HEK293 (cell line): ENCODE measurements around the gene UAP1.
A peak's percentile ranks its signal among the peaks of the same experiment; 100 is the strongest.

Experiments
- CTCF ChIA-PET: fragments of 350-600 bp; formaldehyde crosslinking; extraction: SDS; loops from one replicate; lab custom pipeline; 2021; ENCODE audit warnings: antibody characterized with exemption; lab: Yijun Ruan, JAX
- POLR2A ChIA-PET: fragments of 300-600 bp; formaldehyde crosslinking; extraction: SDS; loops from one replicate; lab custom pipeline; 2020; ENCODE audit warnings: antibody characterized with exemption, inconsistent platforms; lab: Yijun Ruan, JAX
- H3K27ac ChIP-seq: fragments of 200-500 bp; sonication (Bioruptor generic); 2 replicates; pipeline ENCODE4 v1.5.1; 2014; ENCODE audit warnings: low read depth, low read length, control low read depth, inconsistent platforms; ENCODE audit errors: extremely low read depth
- H3K36me3 ChIP-seq, 2 experiments: fragments of 200-500 bp in 1 of 2; sonication (Bioruptor generic) in 1 of 2; 1 replicate in 1 of 2; 2 replicates in 1 of 2; pipeline ENCODE4 v1.5.1; 2014 to 2017; ENCODE audit warnings: inconsistent platforms in 2 of 2, low read length in 2 of 2; ENCODE audit not compliant: control insufficient read depth in 2 of 2, insufficient read depth in 1 of 2
- H3K4me1 ChIP-seq: fragments of 200-500 bp; sonication (Bioruptor generic); 2 replicates; pipeline ENCODE4 v1.5.1; 2014; ENCODE audit warnings: mild to moderate bottlenecking, low read length, inconsistent platforms; ENCODE audit not compliant: control insufficient read depth, insufficient read depth
- H3K4me3 ChIP-seq: 2 replicates; pipeline ENCODE4 v1.5.1; 2011; ENCODE audit warnings: low read depth, mild to moderate bottlenecking, control low read depth, low read length, moderate library complexity
- H3K9me3 ChIP-seq: fragments of 200-500 bp; sonication (Bioruptor generic); 2 replicates; pipeline ENCODE4 v1.5.1; 2014; ENCODE audit warnings: low read depth, low read length, inconsistent platforms; ENCODE audit not compliant: control insufficient read depth, insufficient read depth
- BCL11A ChIP-seq: fragments of 450-650 bp; formaldehyde crosslinking; IDR thresholded peaks from 2 replicates; pipeline ENCODE4 v1.5.1; 2016; ENCODE audit warnings: low read depth, missing biosample characterization, missing genetic modification characterization
- HOXC10 ChIP-seq: sonication (generic); formaldehyde crosslinking; IDR thresholded peaks from 2 replicates; pipeline ENCODE4 v1.8.1; 2023; ENCODE audit warnings: mild to moderate bottlenecking, missing genetic modification reagents
- IKZF3 ChIP-seq: fragments of 450-650 bp; IDR thresholded peaks from 2 replicates; pipeline ENCODE4 v1.5.0; 2018; ENCODE audit warnings: missing biosample characterization, mild to moderate bottlenecking, missing genetic modification characterization, moderate library complexity
- KLF1 ChIP-seq: fragments of 450-650 bp; formaldehyde crosslinking; IDR thresholded peaks from 2 replicates; pipeline ENCODE4 v1.5.1; 2016; ENCODE audit warnings: missing biosample characterization, missing genetic modification characterization
- KLF16 ChIP-seq: fragments of 450-650 bp; formaldehyde crosslinking; IDR thresholded peaks from 2 replicates; pipeline ENCODE4 v1.5.1; 2017; ENCODE audit warnings: missing biosample characterization, missing genetic modification characterization
- SALL2 ChIP-seq: fragments of 450-650 bp; formaldehyde crosslinking; IDR thresholded peaks from 2 replicates; pipeline ENCODE4 v1.5.0; 2017; ENCODE audit warnings: missing biosample characterization, mild to moderate bottlenecking, missing genetic modification characterization, borderline replicate concordance
- SETDB1 ChIP-seq: IDR thresholded peaks from one replicate; pipeline ENCODE4 v1.6.1; 2017; ENCODE audit warnings: mild to moderate bottlenecking, low read length, moderate library complexity, mixed read lengths; ENCODE audit not compliant: insufficient read length
- YY1 ChIP-seq: fragments of 450-650 bp; formaldehyde crosslinking; IDR thresholded peaks from 2 replicates; pipeline ENCODE4 v1.5.1; 2018; ENCODE audit warnings: missing biosample characterization, missing genetic modification characterization
- YY2 ChIP-seq: fragments of 450-650 bp; formaldehyde crosslinking; IDR thresholded peaks from 2 replicates; pipeline ENCODE4 v1.5.1; 2016; ENCODE audit warnings: missing biosample characterization, missing genetic modification characterization
- ZBTB1 ChIP-seq: fragments of 450-650 bp; formaldehyde crosslinking; IDR thresholded peaks from 2 replicates; pipeline ENCODE4 v1.5.1; 2016; ENCODE audit warnings: missing biosample characterization, missing genetic modification characterization
- ZNF114 ChIP-seq: fragments of 450-650 bp; formaldehyde crosslinking; IDR thresholded peaks from 2 replicates; pipeline ENCODE4 v1.5.0; 2017; ENCODE audit warnings: missing biosample characterization, missing genetic modification characterization
- ZNF248 ChIP-seq: fragments of 450-650 bp; formaldehyde crosslinking; IDR thresholded peaks from 2 replicates; pipeline ENCODE4 v1.5.1; 2017; ENCODE audit warnings: missing biosample characterization, missing genetic modification characterization
- ZNF266 ChIP-seq: fragments of 450-650 bp; formaldehyde crosslinking; IDR thresholded peaks from 2 replicates; pipeline ENCODE4 v1.5.1; 2016; ENCODE audit warnings: missing biosample characterization, missing genetic modification characterization, low read depth
- ZNF292 ChIP-seq: fragments of 450-650 bp; formaldehyde crosslinking; IDR thresholded peaks from 2 replicates; pipeline ENCODE4 v1.5.1; 2016; ENCODE audit warnings: low read depth, missing biosample characterization, missing genetic modification characterization, borderline replicate concordance
- ZNF362 ChIP-seq: fragments of 450-650 bp; formaldehyde crosslinking; IDR thresholded peaks from 2 replicates; pipeline ENCODE4 v1.5.1; 2016; ENCODE audit warnings: missing biosample characterization, missing genetic modification characterization
- ZNF510 ChIP-seq: fragments of 450-650 bp; formaldehyde crosslinking; IDR thresholded peaks from 2 replicates; pipeline ENCODE4 v1.5.1; 2018; ENCODE audit warnings: mild to moderate bottlenecking, missing genetic modification characterization, missing biosample characterization; ENCODE audit not compliant: insufficient replicate concordance
- ZNF548 ChIP-seq: fragments of 450-650 bp; formaldehyde crosslinking; IDR thresholded peaks from 2 replicates; pipeline ENCODE4 v1.5.1; 2016; ENCODE audit warnings: missing biosample characterization, missing genetic modification characterization
- ZNF560 ChIP-seq: fragments of 450-650 bp; formaldehyde crosslinking; IDR thresholded peaks from 2 replicates; pipeline ENCODE4 v1.5.1; 2017; ENCODE audit warnings: missing biosample characterization, missing genetic modification characterization, borderline replicate concordance
- ZNF600 ChIP-seq: fragments of 450-650 bp; formaldehyde crosslinking; IDR thresholded peaks from 2 replicates; pipeline ENCODE4 v1.5.1; 2016; ENCODE audit warnings: missing biosample characterization, missing genetic modification characterization
- ZNF660 ChIP-seq: fragments of 450-650 bp; IDR thresholded peaks from 2 replicates; pipeline ENCODE4 v1.5.1; 2018; ENCODE audit warnings: missing biosample characterization, mild to moderate bottlenecking, missing genetic modification characterization
- ZNF664 ChIP-seq: fragments of 450-650 bp; formaldehyde crosslinking; IDR thresholded peaks from 2 replicates; pipeline ENCODE4 v1.5.1; 2016; ENCODE audit warnings: missing biosample characterization, missing genetic modification characterization
- ZNF768 ChIP-seq: fragments of 450-650 bp; formaldehyde crosslinking; IDR thresholded peaks from 2 replicates; pipeline ENCODE4 v1.5.1; 2018; ENCODE audit warnings: missing biosample characterization, mild to moderate bottlenecking, missing genetic modification characterization
- ZNF792 ChIP-seq: fragments of 450-650 bp; formaldehyde crosslinking; IDR thresholded peaks from 2 replicates; pipeline ENCODE4 v1.5.1; 2016; ENCODE audit warnings: missing biosample characterization, missing genetic modification characterization
- TF ChIP-seq, protein P1 (sequence below): fragments of 450-650 bp; formaldehyde crosslinking; IDR thresholded peaks from 2 replicates; pipeline ENCODE4 v1.5.1; 2016; ENCODE audit warnings: missing biosample characterization, missing genetic modification characterization
- TF ChIP-seq, protein P2 (sequence below): fragments of 450-650 bp; formaldehyde crosslinking; IDR thresholded peaks from 2 replicates; pipeline ENCODE4 v1.5.1; 2016; ENCODE audit warnings: missing biosample characterization, missing genetic modification characterization

UAP1 gene

GRCh38 chr1:162543228-162543627 lies 18.3 kb upstream of the UAP1 start:
- POLR2A ChIA-PET: no interaction called here
- CTCF ChIA-PET: interaction anchor here (0.5 kb wide), 1 partner anchor 24 kb away, joined by 4 read pairs; no protein-coding TSS in a partner anchor
- Histone ChIP-seq H3K9me3 (no peaks in the 10 kb centered on the region), H3K4me1 (no peaks in the 10 kb centered on the region), H3K27ac (no peak overlapping the region), H3K4me3 (no peak overlapping the region)
- peak; percentile 90 for TF ChIP-seq SETDB1
- TF ChIP-seq YY1 (tag by site-specific recombination): no peak
- TF ChIP-seq ZNF664: no peak
- TF ChIP-seq ZNF660 (tag by site-specific recombination): no peak
- TF ChIP-seq KLF1 (tag by site-specific recombination): no peak
- TF ChIP-seq SALL2 (tag by site-specific recombination): no peak
- TF ChIP-seq, all 188 proteins: peak for 1
- H3K36me3 ChIP-seq: no peaks in the 10 kb centered on the region

DNA sequence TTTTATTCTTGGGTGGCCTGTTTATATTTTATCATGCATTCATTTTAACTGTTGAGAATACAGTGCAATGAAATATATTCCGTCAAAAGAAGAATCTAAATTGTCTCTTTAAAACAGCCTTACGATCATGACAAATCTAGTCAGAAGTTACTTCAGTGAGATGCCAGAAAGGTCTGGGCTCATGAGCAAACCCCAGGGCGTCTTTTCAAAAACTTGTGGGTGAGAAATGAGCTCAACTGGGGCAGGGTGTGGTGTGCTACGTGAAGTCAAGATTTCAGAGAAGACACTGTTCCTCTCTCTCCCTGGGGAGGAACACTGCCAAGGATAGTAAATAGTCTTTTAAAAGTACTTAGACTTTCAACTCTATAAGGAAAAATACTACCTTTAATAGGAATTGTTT lies 13.4 kb upstream of the UAP1 start:
- Histone ChIP-seq H3K27ac (no peak overlapping the region), H3K4me1 (no peaks in the 10 kb centered on the region), H3K4me3 (no peak overlapping the region), H3K36me3 (no peaks in the 10 kb centered on the region), H3K9me3 (no peaks in the 10 kb centered on the region)
- ChIA-PET POLR2A (no interaction called here), CTCF (no interaction called here)
- TF ChIP-seq KLF16 (tag by site-specific recombination) (no peak), YY2 (tag by site-specific recombination) (no peak), ZNF114 (no peak), ZNF248 (tag by site-specific recombination) (no peak), ZBTB1 (tag by site-specific recombination) (no peak), IKZF3 (tag by site-specific recombination) (no peak), HOXC10 (CRISPR knock-in tag) (no peak), ZNF600 (no peak), ZNF768 (tag by site-specific recombination) (no peak), BCL11A (tag by site-specific recombination) (no peak), ZNF560 (tag by site-specific recombination) (no peak), ZNF548 (tag by site-specific recombination) (no peak), ZNF266 (no peak), ZNF292 (no peak), ZNF362 (no peak), ZNF792 (no peak), ZNF510 (tag by site-specific recombination) (no peak)
- TF ChIP-seq, protein P1, sequence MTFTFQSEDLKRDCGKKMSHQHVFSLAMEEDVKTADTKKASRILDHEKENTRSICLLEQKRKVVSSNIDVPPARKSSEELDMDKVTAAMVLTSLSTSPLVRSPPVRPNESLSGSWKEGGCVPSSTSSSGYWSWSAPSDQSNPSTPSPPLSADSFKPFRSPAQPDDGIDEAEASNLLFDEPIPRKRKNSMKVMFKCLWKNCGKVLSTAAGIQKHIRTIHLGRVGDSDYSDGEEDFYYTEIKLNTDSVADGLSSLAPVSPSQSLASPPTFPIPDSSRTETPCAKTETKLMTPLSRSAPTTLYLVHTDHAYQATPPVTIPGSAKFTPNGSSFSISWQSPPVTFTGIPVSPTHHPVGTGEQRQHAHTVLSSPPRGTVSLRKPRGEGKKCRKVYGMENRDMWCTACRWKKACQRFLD: no peak
- TF ChIP-seq, protein P2, sequence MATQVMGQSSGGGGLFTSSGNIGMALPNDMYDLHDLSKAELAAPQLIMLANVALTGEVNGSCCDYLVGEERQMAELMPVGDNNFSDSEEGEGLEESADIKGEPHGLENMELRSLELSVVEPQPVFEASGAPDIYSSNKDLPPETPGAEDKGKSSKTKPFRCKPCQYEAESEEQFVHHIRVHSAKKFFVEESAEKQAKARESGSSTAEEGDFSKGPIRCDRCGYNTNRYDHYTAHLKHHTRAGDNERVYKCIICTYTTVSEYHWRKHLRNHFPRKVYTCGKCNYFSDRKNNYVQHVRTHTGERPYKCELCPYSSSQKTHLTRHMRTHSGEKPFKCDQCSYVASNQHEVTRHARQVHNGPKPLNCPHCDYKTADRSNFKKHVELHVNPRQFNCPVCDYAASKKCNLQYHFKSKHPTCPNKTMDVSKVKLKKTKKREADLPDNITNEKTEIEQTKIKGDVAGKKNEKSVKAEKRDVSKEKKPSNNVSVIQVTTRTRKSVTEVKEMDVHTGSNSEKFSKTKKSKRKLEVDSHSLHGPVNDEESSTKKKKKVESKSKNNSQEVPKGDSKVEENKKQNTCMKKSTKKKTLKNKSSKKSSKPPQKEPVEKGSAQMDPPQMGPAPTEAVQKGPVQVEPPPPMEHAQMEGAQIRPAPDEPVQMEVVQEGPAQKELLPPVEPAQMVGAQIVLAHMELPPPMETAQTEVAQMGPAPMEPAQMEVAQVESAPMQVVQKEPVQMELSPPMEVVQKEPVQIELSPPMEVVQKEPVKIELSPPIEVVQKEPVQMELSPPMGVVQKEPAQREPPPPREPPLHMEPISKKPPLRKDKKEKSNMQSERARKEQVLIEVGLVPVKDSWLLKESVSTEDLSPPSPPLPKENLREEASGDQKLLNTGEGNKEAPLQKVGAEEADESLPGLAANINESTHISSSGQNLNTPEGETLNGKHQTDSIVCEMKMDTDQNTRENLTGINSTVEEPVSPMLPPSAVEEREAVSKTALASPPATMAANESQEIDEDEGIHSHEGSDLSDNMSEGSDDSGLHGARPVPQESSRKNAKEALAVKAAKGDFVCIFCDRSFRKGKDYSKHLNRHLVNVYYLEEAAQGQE (tag by site-specific recombination): no peak
